IMR-90 (cell line): ENCODE data around the gene CRB1. TPM values are rescaled to one million over a fixed set of nuclear protein-coding genes. Genes with fewer than 3 reads are reported as not detected.

Experiments
- ATAC-seq: fragments of 200-7000 bp; cut with Tn5 transposase; 2 replicates; pipeline ENCODE4 v1.9.1; 2020; ENCODE audit warnings: low read depth, mild to moderate bottlenecking, moderate library complexity
- BruUV-seq: library from RNA; stranded (reverse); fragments of 400-500 nt; replicated peaks from 2 replicates; lab custom pipeline; 2021; lab: Mats Ljungman, UMichigan
- CTCF ChIA-PET: fragments of 300-600 bp; formaldehyde crosslinking; extraction: SDS; loops from one replicate; lab custom pipeline; 2021; ENCODE audit warnings: antibody characterized with exemption; lab: Yijun Ruan, JAX
- POLR2A ChIA-PET: fragments of 300-600 bp; sonication (Branson Sonifier 250); formaldehyde crosslinking; loops from one replicate; lab custom pipeline; 2022; ENCODE audit warnings: antibody characterized with exemption; ENCODE audit not compliant: unreplicated experiment; lab: Charles Lee
- DNase-seq: peaks from one replicate; pipeline ENCODE4 v3.0.0; 2013
- H2AFZ ChIP-seq: replicated peaks from 2 replicates; pipeline ENCODE3; 2013; ENCODE audit warnings: low read length, mild to moderate bottlenecking; ENCODE audit not compliant: poor library complexity
- H2AK5ac ChIP-seq: 2 replicates; pipeline ENCODE4 v1.6.1; 2013; ENCODE audit warnings: low read depth, low read length, inconsistent platforms
- H2AK9ac ChIP-seq: replicated peaks from 2 replicates; pipeline ENCODE3; 2013; ENCODE audit warnings: mild to moderate bottlenecking, low read depth, low read length, moderate library complexity; ENCODE audit not compliant: poor library complexity
- H2BK120ac ChIP-seq: 2 replicates; pipeline ENCODE4 v1.6.1; 2013; ENCODE audit warnings: low read depth, low read length, inconsistent platforms
- H2BK15ac ChIP-seq: 3 replicates; pipeline ENCODE4 v1.6.1; 2013; ENCODE audit warnings: low read depth, low read length, inconsistent platforms
- H2BK20ac ChIP-seq: 2 replicates; pipeline ENCODE4 v1.6.1; 2013; ENCODE audit warnings: low read depth, mild to moderate bottlenecking, inconsistent platforms, low read length, moderate library complexity
- H2BK5ac ChIP-seq: 2 replicates; pipeline ENCODE4 v1.6.1; 2013; ENCODE audit warnings: mild to moderate bottlenecking, low read depth, low read length, inconsistent platforms; ENCODE audit not compliant: poor library complexity, severe bottlenecking
- H3K14ac ChIP-seq: replicated peaks from 2 replicates; pipeline ENCODE4 v1.6.1; 2013; ENCODE audit warnings: low read depth, low read length, inconsistent platforms
- H3K18ac ChIP-seq: 2 replicates; pipeline ENCODE4 v1.6.1; 2013; ENCODE audit warnings: low read depth, low read length, control low read depth
- H3K23ac ChIP-seq: 2 replicates; pipeline ENCODE4 v1.6.1; 2013; ENCODE audit warnings: low read depth, low read length, inconsistent platforms
- H3K27ac ChIP-seq: 2 replicates; pipeline ENCODE4 v1.5.1; 2013; ENCODE audit warnings: mild to moderate bottlenecking, control low read depth, low read length; ENCODE audit not compliant: insufficient read depth
- H3K27me3 ChIP-seq: 2 replicates; pipeline ENCODE4 v1.6.1; 2013; ENCODE audit warnings: low read length; ENCODE audit not compliant: control insufficient read depth, insufficient read depth
- H3K36me3 ChIP-seq: 2 replicates; pipeline ENCODE4 v1.6.1; 2013; ENCODE audit warnings: low read length, mixed read lengths; ENCODE audit not compliant: control insufficient read depth, insufficient read depth
- H3K4ac ChIP-seq: 2 replicates; pipeline ENCODE4 v1.6.1; 2013; ENCODE audit warnings: low read depth, low read length, inconsistent platforms
- H3K4me1 ChIP-seq: 2 replicates; pipeline ENCODE4 v1.6.1; 2013; ENCODE audit warnings: low read length, mixed read lengths; ENCODE audit not compliant: control insufficient read depth, insufficient read depth
- H3K4me2 ChIP-seq: 2 replicates; pipeline ENCODE4 v1.6.1; 2013; ENCODE audit warnings: low read depth, mild to moderate bottlenecking, control low read depth, low read length, moderate library complexity
- H3K4me3 ChIP-seq: 2 replicates; pipeline ENCODE4 v1.5.1; 2013; ENCODE audit warnings: low read depth, mild to moderate bottlenecking, control low read depth, low read length, moderate library complexity; ENCODE audit not compliant: insufficient read depth
- H3K56ac ChIP-seq: 2 replicates; pipeline ENCODE4 v1.6.1; 2013; ENCODE audit warnings: low read length, inconsistent platforms; ENCODE audit not compliant: insufficient read depth; ENCODE audit errors: extremely low read depth
- H3K79me1 ChIP-seq, 2 experiments: 2 replicates each; pipeline ENCODE4 v1.6.1; 2013; ENCODE audit warnings: low read length in 2 of 2, inconsistent platforms in 1 of 2, low read depth in 1 of 2
- H3K9ac ChIP-seq: 2 replicates; pipeline ENCODE4 v1.6.1; 2013; ENCODE audit warnings: low read depth, low read length, control low read depth
- H3K9me1 ChIP-seq: 2 replicates; pipeline ENCODE4 v1.6.1; 2013; ENCODE audit warnings: low read length, inconsistent platforms; ENCODE audit not compliant: insufficient read depth
- H3K9me3 ChIP-seq: 2 replicates; pipeline ENCODE4 v1.6.1; 2013; ENCODE audit warnings: low read length; ENCODE audit not compliant: control insufficient read depth, insufficient read depth
- H4K20me1 ChIP-seq: 2 replicates; pipeline ENCODE4 v1.6.1; 2013; ENCODE audit warnings: low read length, inconsistent platforms; ENCODE audit not compliant: insufficient read depth
- H4K5ac ChIP-seq: 2 replicates; pipeline ENCODE4 v1.6.1; 2013; ENCODE audit warnings: mild to moderate bottlenecking, low read depth, low read length, control low read depth
- H4K8ac ChIP-seq, 2 experiments: 2 replicates each; pipeline ENCODE4 v1.6.1; 2013; ENCODE audit warnings: low read depth in 2 of 2, low read length in 2 of 2, control low read depth in 1 of 2, inconsistent platforms in 1 of 2
- H4K91ac ChIP-seq: 2 replicates; pipeline ENCODE4 v1.6.1; 2013; ENCODE audit warnings: low read depth, low read length, inconsistent platforms; ENCODE audit not compliant: insufficient read depth
- CEBPB ChIP-seq: IDR thresholded peaks from 2 replicates; pipeline ENCODE4 v1.6.1; 2012; ENCODE audit warnings: low read depth, low read length, improper control_type of control experiment
- CHD1 ChIP-seq: IDR thresholded peaks from 2 replicates; pipeline ENCODE4 v1.6.1; 2012; ENCODE audit warnings: low read depth, low read length, improper control_type of control experiment
- ELK1 ChIP-seq: fragments of 150-350 bp; IDR thresholded peaks from 2 replicates; pipeline ENCODE4 v1.6.1; 2016; ENCODE audit warnings: low read depth, mild to moderate bottlenecking, low read length, moderate library complexity, borderline replicate concordance
- FOS ChIP-seq: fragments of 150-350 bp; IDR thresholded peaks from 2 replicates; pipeline ENCODE4 v1.6.1; 2016; ENCODE audit warnings: low read depth, low read length
- MAFK ChIP-seq: IDR thresholded peaks from 2 replicates; pipeline ENCODE4 v1.6.1; 2012; ENCODE audit warnings: low read depth, low read length, improper control_type of control experiment
- MAZ ChIP-seq: IDR thresholded peaks from 2 replicates; pipeline ENCODE4 v1.6.1; 2012; ENCODE audit warnings: low read depth, mild to moderate bottlenecking, low read length, improper control_type of control experiment, moderate library complexity, borderline replicate concordance
- MXI1 ChIP-seq: IDR thresholded peaks from 2 replicates; pipeline ENCODE4 v1.6.1; 2012; ENCODE audit warnings: low read depth, mild to moderate bottlenecking, low read length, moderate library complexity, borderline replicate concordance
- NFE2L2 ChIP-seq: fragments of 150-350 bp; IDR thresholded peaks from 2 replicates; pipeline ENCODE4 v1.6.1; 2016; ENCODE audit warnings: low read depth, mild to moderate bottlenecking, low read length
- RFX5 ChIP-seq: IDR thresholded peaks from 2 replicates; pipeline ENCODE4 v1.8.0; 2012; ENCODE audit warnings: low read depth, mild to moderate bottlenecking, low read length, moderate library complexity
- SMC3 ChIP-seq: fragments of 150-350 bp; IDR thresholded peaks from 2 replicates; pipeline ENCODE4 v1.6.1; 2016; ENCODE audit warnings: low read depth, mild to moderate bottlenecking, antibody characterized with exemption, low read length, moderate library complexity
- USF2 ChIP-seq: fragments of 150-350 bp; IDR thresholded peaks from 2 replicates; pipeline ENCODE4 v1.6.1; 2017; ENCODE audit warnings: mild to moderate bottlenecking, antibody characterized with exemption, low read length, low read depth
- WGBS, 2 experiments: methylation state at CpG; one replicate each; pipeline versions ENCODE4 v1.1.5 to v1.1.7; 2013; ENCODE audit warnings: missing lambda C conversion rate in 2 of 2; ENCODE audit not compliant: insufficient read length in 1 of 2; ENCODE audit errors: extremely low coverage in 2 of 2; 5-methylcytosine and 5-hydroxymethylcytosine counted together
- dilution Hi-C: fragments of 300-500 bp; cut with HindIII; formaldehyde crosslinking; loops from one replicate; pipeline ENCODE4 v1.14.3; 2018; ENCODE audit warnings: low sequenced_read_pairs; ENCODE audit not compliant: unreplicated experiment
- in situ Hi-C: fragments of 300-500 bp; cut with MboI; formaldehyde crosslinking; loops from 3 replicates; pipeline ENCODE4 v1.14.3; 2019; ENCODE audit warnings: low sequenced_read_pairs, inconsistent platforms, mixed read lengths
- intact Hi-C: fragments of 100-400 bp; cut with micrococcal nuclease; formaldehyde crosslinking; loops from 2 replicates; pipeline ENCODE4 v1.10.0; 2022
- polyA plus RNA-seq, 3 experiments: library from polyadenylated mRNA; depleted of rRNA; stranded (reverse); fragments of >200 nt; gene quantifications; 2 replicates each; pipeline ENCODE4 v1.2.3, GENCODE V29; 2012; ENCODE audit warnings: low replicate concordance in 1 of 3
- total RNA-seq: library from RNA; depleted of rRNA; stranded (reverse); fragments of >200 nt; gene quantifications from 2 replicates; pipeline ENCODE4 v1.2.3, GENCODE V29; 2012

Gene CRB1
- total and polyA plus RNA-seq, 2 of the 4 experiments (the other 2 are of a cell fraction), result not detected

GRCh38 chr1:197393105-197393504 lies 125.1 kb downstream of the CRB1 start:
- Histone ChIP-seq H3K14ac (no peak overlapping the region), H2AK5ac (no peak overlapping the region), H2BK15ac (no peak overlapping the region), H2AK9ac (no peak overlapping the region), H2BK120ac (no peak overlapping the region), H2BK20ac (no peak overlapping the region), H3K36me3 (no peaks in the 10 kb centered on the region), H4K20me1 (no peaks in the 10 kb centered on the region), H3K27me3 (no peaks in the 10 kb centered on the region), H3K23ac (no peak overlapping the region), H3K4me3 (no peak overlapping the region), H3K9ac (no peak overlapping the region), H3K56ac (no peak overlapping the region), H3K9me1 (no peaks in the 10 kb centered on the region), H2BK5ac (no peak overlapping the region), H4K91ac (no peak overlapping the region), H3K4ac (no peak overlapping the region), H3K4me2 (no peak overlapping the region), H4K8ac (no peak overlapping the region), H4K5ac (no peak overlapping the region), H3K9me3 (no peaks in the 10 kb centered on the region), H3K27ac (no peak overlapping the region), H3K4me1 (no peaks in the 10 kb centered on the region), H3K18ac (no peak overlapping the region), H2AFZ (no peak overlapping the region), H3K79me1 (no peaks in the 10 kb centered on the region)
- no CpG with 5 or more reads among the region's 1 CpG for WGBS, 2 experiments
- intact Hi-C loops, result no loop called here
- ChIA-PET CTCF (no interaction called here), POLR2A (no interaction called here)
- ATAC-seq, result 0 out of 2 replicates have a peak, but pooled peaks have one; percentile 24
- DNase-seq, result no peak
- BruUV-seq, result no TSS peak
- dilution Hi-C loops, result no loop called here
- TF ChIP-seq FOS, result no peak
- TF ChIP-seq MXI1, result no peak
- TF ChIP-seq ELK1, result no peak
- no peak for TF ChIP-seq RFX5
- no peak for TF ChIP-seq SMC3
- TF ChIP-seq MAFK, result no peak
- TF ChIP-seq CHD1, result no peak
- TF ChIP-seq MAZ, result no peak
- TF ChIP-seq CEBPB, result no peak
- no peak for TF ChIP-seq NFE2L2
- TF ChIP-seq USF2, result no peak
- in situ Hi-C loops, result no loop called here
